ENCODE measurements around the gene EVI5L. TPM values are rescaled to one million over a fixed set of nuclear protein-coding genes. Genes with fewer than 3 reads are reported as not detected.

The EVI5L gene
- total and polyA plus RNA-seq, 2 of the 8 experiments (the other 6 are each of a cell fraction or from before 2014, with no cell fraction given) = 7.2 to 11.0 TPM

GRCh38 chr19:7874076-7874896 is 44.3 kb downstream of the EVI5L start, which contains the start of gene PRR36:
TSS of gene PRR36 (minus strand) at chr19:7874390. CDS start at chr19:7873689, 701 bp downstream.
- POLR2A ChIA-PET (ENCODE audit: partially characterized antibody) = interaction anchor here (0.6 to 2.0 kb wide), 9 partner anchors 9 to 279 kb away, joined by 3 to 9 read pairs (median 4); partner anchors contain the start of gene LRRC8E
- TF ChIP-seq TEAD4 (IDR thresholded peaks at IDR 0.05; ENCODE audit: low read depth, low read length) (no peak), RBBP5 (IDR thresholded peaks at IDR 0.05; ENCODE audit: borderline replicate concordance, low read depth, low read length) (0 out of 2 replicates have a peak, but pooled peaks have one; percentile 15), TAF1 (IDR thresholded peaks at IDR 0.05; ENCODE audit: low read depth, low read length) (peak; percentile 53), SUZ12 (IDR thresholded peaks at IDR 0.05; ENCODE audit: low read length) (0 out of 2 replicates have a peak, but pooled peaks have one; percentile 1), JUND (IDR thresholded peaks at IDR 0.05; ENCODE audit: low read length) (no peak), SP2 (IDR thresholded peaks at IDR 0.05; ENCODE audit: low read length) (peak; percentile 51), TCF12 (IDR thresholded peaks at IDR 0.05; ENCODE audit: low read depth, low read length) (0 out of 2 replicates have a peak, but pooled peaks have one; percentile 19), ASH2L (IDR thresholded peaks at IDR 0.05; ENCODE audit: low read length) (peak; percentile 52), SIN3A (conservative IDR thresholded peaks at IDR 0.05 in 1 of 2, IDR thresholded peaks at IDR 0.05 in 1 of 2; ENCODE audit: low read depth in 1 of 2, low read length in 2 of 2) (peak in 1 of 2 experiments; percentile 52; a peak in 1 of 4 replicates)
- TF ChIP-seq, protein P1, sequence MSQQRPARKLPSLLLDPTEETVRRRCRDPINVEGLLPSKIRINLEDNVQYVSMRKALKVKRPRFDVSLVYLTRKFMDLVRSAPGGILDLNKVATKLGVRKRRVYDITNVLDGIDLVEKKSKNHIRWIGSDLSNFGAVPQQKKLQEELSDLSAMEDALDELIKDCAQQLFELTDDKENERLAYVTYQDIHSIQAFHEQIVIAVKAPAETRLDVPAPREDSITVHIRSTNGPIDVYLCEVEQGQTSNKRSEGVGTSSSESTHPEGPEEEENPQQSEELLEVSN (IDR thresholded peaks at IDR 0.05) = 0 out of 2 replicates have a peak, but pooled peaks have one; percentile 25

More at GRCh38 chr19:7874076-7874896, 44.3 kb downstream of the EVI5L start, which contains the start of gene PRR36:
- H3K18ac ChIP-seq (ENCODE audit: extremely low read depth, low read length) = peak within 1 kb of the TSS; percentile 93
- H3K9me3 ChIP-seq (ENCODE audit: insufficient read depth in 2 of 2, low read depth in 1 of 2, low read length in 1 of 2) = no peaks in the 10 kb centered on the region
- H3K4me2 ChIP-seq (ENCODE audit: insufficient read depth in 1 of 2, low read depth in 2 of 2, low read length in 2 of 2) = peak within 1 kb of the TSS; percentile 89 to 100
- no peak within 1 kb of the TSS for H3K14ac ChIP-seq (ENCODE audit: insufficient read length)
- peak within 1 kb of the TSS; percentile 67 to 98 (median 70) for H3K4me3 ChIP-seq (ENCODE audit: extremely low read depth in 1 of 4, insufficient read depth in 2 of 4, low read depth in 3 of 4, low read length in 4 of 4)
- peak within 1 kb of the TSS; percentile 66; the same call in 1 of the 2 replicates for H2BK5ac ChIP-seq (ENCODE audit: low read depth, low read length)
- H2AFZ ChIP-seq (ENCODE audit: low read length) = peak within 1 kb of the TSS; percentile 78; the same call in 1 of the 2 replicates
- peak within 1 kb of the TSS; percentile 1 for H3K56ac ChIP-seq (replicated peaks; ENCODE audit: insufficient read length, low read depth, low read length)
- no peak within 1 kb of the TSS for H2BK20ac ChIP-seq (ENCODE audit: low read length)
- H3K79me2 ChIP-seq (ENCODE audit: control insufficient read depth in 1 of 2, insufficient read depth in 2 of 2, low read length in 2 of 2) = no peaks in the 10 kb centered on the region
- peak within 1 kb of the TSS; percentile 82 for H4K8ac ChIP-seq (ENCODE audit: extremely low read depth, insufficient read depth, low read length)
- peak within 1 kb of the TSS; percentile 54 to 77 (median 62) for H3K9ac ChIP-seq (replicated peaks in 1 of 4; ENCODE audit: extremely low read depth in 1 of 4, low read depth in 3 of 4, low read length in 3 of 4)
- no peak within 1 kb of the TSS for H2BK120ac ChIP-seq (replicated peaks; ENCODE audit: low read depth, low read length)
- 0 out of 2 replicates have a peak within 1 kb of the TSS, but pooled peaks have one; percentile 46 for H3K27ac ChIP-seq (ENCODE audit: low read depth, low read length)
- H2AK5ac ChIP-seq (ENCODE audit: low read depth, low read length) = peak within 1 kb of the TSS; percentile 93; the same call in 1 of the 2 replicates
- H4K5ac ChIP-seq (ENCODE audit: insufficient read length, low read depth, low read length) = peak within 1 kb of the TSS; percentile 85
- H3K4me1 ChIP-seq (replicated peaks in 1 of 4; ENCODE audit: control insufficient read depth in 3 of 4, insufficient read depth in 4 of 4, low read length in 3 of 4) = peaks cover 0 to 17% (median 12%) of the 10 kb centered on the region in 4 experiments; a peak in 5 of 7 replicates
- peak in 1 of 2 experiments; percentile 93 for DNase-seq (ENCODE audit: low read depth in 1 of 2, low spot score in 2 of 2)
- no peaks in the 10 kb centered on the region; the same call in 1 of the 2 replicates for H3K79me1 ChIP-seq (ENCODE audit: low read depth, low read length)
- 1% methylated on average over 47 of the region's 88 CpGs; no CpG with 5 or more reads in 1 of the 2 experiments for WGBS, 2 experiments (ENCODE audit: extremely low coverage in 1 of 2, insufficient coverage in 1 of 2, insufficient read length in 1 of 2, insufficient replicate concordance in 2 of 2, low coverage in 1 of 2, low lambda C conversion rate in 2 of 2, missing lambda C conversion rate in 1 of 2)
- no peak within 1 kb of the TSS for H2BK15ac ChIP-seq (ENCODE audit: low read length)
- no peak within 1 kb of the TSS for H4K91ac ChIP-seq (replicated peaks; ENCODE audit: insufficient read length, low read length)
- peaks cover 0 to 7% (median 5%) of the 10 kb centered on the region in 4 experiments; a peak in 3 of 7 replicates for H3K27me3 ChIP-seq (replicated peaks in 1 of 4; ENCODE audit: control insufficient read depth in 3 of 4, extremely low read depth in 1 of 4, insufficient read depth in 3 of 4, low read length in 3 of 4)
- CTCF ChIA-PET (ENCODE audit: partially characterized antibody) = interaction anchor here (0.9 to 3.5 kb wide), 12 partner anchors 8 to 48 kb away, joined by 3 to 17 read pairs (median 4); partner anchors contain the start of genes MAP2K7 and SNAPC2
- peaks cover 4% of the 10 kb centered on the region in 2 experiments for H4K20me1 ChIP-seq (replicated peaks in 1 of 2; ENCODE audit: control insufficient read depth in 1 of 2, insufficient read depth in 2 of 2, low read length in 2 of 2)
- peaks cover 12% of the 10 kb centered on the region for H3K23me2 ChIP-seq (ENCODE audit: low read depth, low read length)
- no peak within 1 kb of the TSS for H3K23ac ChIP-seq (ENCODE audit: insufficient read length)
- H2BK12ac ChIP-seq (ENCODE audit: low read depth, low read length) = peak within 1 kb of the TSS; percentile 27; the same call in 1 of the 2 replicates
- H3K36me3 ChIP-seq (ENCODE audit: control insufficient read depth in 2 of 4, insufficient read depth in 4 of 4, low read length in 3 of 4) = no peaks in the 10 kb centered on the region
- FAIRE-seq = no peak
- H3K4ac ChIP-seq (replicated peaks; ENCODE audit: insufficient read length, low read depth, low read length) = peak within 1 kb of the TSS; percentile 38
